Adipocyte (in vitro differentiated cells): ENCODE results near the gene CPAMD8.

ENCODE experiments used
- DNase-seq: peaks from one replicate; pipeline ENCODE4 v3.0.0-alpha.2; 2015; ENCODE audit warnings: low read depth
- H3K27me3 ChIP-seq: replicated peaks from 2 replicates; pipeline ENCODE4 v1.7.0; 2013; ENCODE audit warnings: mild to moderate bottlenecking, low read length, moderate library complexity; ENCODE audit not compliant: control insufficient read depth, insufficient read depth
- H3K36me3 ChIP-seq: 2 replicates; pipeline ENCODE4 v1.7.0; 2013; ENCODE audit warnings: low read length, mild to moderate bottlenecking, moderate library complexity; ENCODE audit not compliant: control insufficient read depth, insufficient read depth, severe bottlenecking
- H3K4me1 ChIP-seq: 2 replicates; pipeline ENCODE4 v1.7.0; 2013; ENCODE audit warnings: mild to moderate bottlenecking, low read length, moderate library complexity; ENCODE audit not compliant: control insufficient read depth, insufficient read depth
- H3K4me3 ChIP-seq: 2 replicates; pipeline ENCODE4 v1.7.0; 2013; ENCODE audit warnings: mild to moderate bottlenecking, low read length, moderate library complexity
- H3K9ac ChIP-seq: 2 replicates; pipeline ENCODE4 v1.7.0; 2013; ENCODE audit warnings: mild to moderate bottlenecking, low read length, moderate library complexity
- H3K9me3 ChIP-seq: 2 replicates; pipeline ENCODE4 v1.7.0; 2013; ENCODE audit warnings: mild to moderate bottlenecking, low read length, moderate library complexity; ENCODE audit not compliant: control insufficient read depth

CPAMD8 gene

DNA sequence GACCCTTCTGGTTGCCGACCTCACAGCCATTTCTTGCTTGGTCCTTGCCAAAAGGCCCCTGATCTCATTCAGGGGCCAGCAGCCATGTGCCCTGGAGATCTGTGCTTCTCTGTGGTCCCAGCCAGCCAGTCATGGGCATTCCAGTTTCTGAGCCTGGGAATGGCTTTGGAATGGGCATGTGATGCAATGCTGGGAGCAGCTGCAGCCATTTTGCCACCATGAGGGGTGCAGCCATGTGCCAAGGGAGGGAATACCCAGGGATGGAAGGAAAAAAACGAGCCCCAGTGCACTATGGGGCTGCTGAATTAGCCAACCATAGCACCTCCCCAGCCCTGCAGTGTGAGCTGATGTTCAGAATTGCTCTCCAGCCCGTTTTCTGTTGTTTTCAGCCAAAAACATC lies 111.5 kb downstream of the CPAMD8 start:
- Histone ChIP-seq H3K9me3 (peaks cover 40% of the 10 kb centered on the region), H3K4me3 (no peak overlapping the region), H3K9ac (no peak overlapping the region), H3K4me1 (no peaks in the 10 kb centered on the region), H3K27me3 (peaks cover 8% of the 10 kb centered on the region), H3K36me3 (no peaks in the 10 kb centered on the region)
- no peak for DNase-seq

- Histone ChIP-seq H3K27me3 (peaks cover 8% of the 10 kb centered on the region), H3K4me1 (no peaks in the 10 kb centered on the region), H3K4me3 (no peak overlapping the region), H3K9me3 (peaks cover 36% of the 10 kb centered on the region), H3K36me3 (no peaks in the 10 kb centered on the region), H3K9ac (no peak overlapping the region)
- no peak for DNase-seq
Observed at GRCh38 chr19:16914421-16914820, 112.2 kb downstream of the CPAMD8 start.

- no peak overlapping the region for H3K4me3 ChIP-seq
- peaks cover 8% of the 10 kb centered on the region for H3K27me3 ChIP-seq
- DNase-seq: no peak
- H3K9me3 ChIP-seq: peaks cover 31% of the 10 kb centered on the region
- H3K36me3 ChIP-seq: no peaks in the 10 kb centered on the region
- no peak overlapping the region for H3K9ac ChIP-seq
- no peaks in the 10 kb centered on the region for H3K4me1 ChIP-seq
Observed at GRCh38 chr19:16912780-16913179, 113.8 kb downstream of the CPAMD8 start.

- no peak overlapping the region for H3K9ac ChIP-seq
- peaks cover 31% of the 10 kb centered on the region for H3K9me3 ChIP-seq
- no peaks in the 10 kb centered on the region for H3K36me3 ChIP-seq
- no peak for DNase-seq
- no peaks in the 10 kb centered on the region for H3K4me1 ChIP-seq
- H3K27me3 ChIP-seq: no peaks in the 10 kb centered on the region
- H3K4me3 ChIP-seq: no peak overlapping the region
Observed at GRCh38 chr19:16911046-16911445, 115.6 kb downstream of the CPAMD8 start.

DNA sequence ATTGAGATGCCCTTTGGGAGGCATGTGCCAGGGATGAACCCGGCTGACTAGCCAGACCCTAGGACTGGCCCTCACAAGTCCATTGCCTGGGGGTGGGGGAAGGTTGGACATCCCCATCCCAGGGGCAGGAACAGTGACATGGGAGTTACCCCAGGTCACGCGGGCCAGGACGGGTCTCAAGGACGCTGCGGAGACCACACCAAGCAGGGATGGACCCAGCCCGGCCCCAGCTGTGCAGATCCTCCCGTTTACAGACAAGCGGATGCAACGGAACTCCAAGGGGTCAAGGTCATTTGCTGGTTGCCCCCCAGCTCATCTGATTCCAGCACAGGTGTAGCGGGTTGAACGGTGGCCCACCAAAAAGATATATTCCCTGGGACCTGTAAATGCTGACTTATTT lies 117.9 kb downstream of the CPAMD8 start:
- no peak overlapping the region for H3K4me3 ChIP-seq
- peaks cover 20% of the 10 kb centered on the region for H3K9me3 ChIP-seq
- no peaks in the 10 kb centered on the region for H3K4me1 ChIP-seq
- H3K9ac ChIP-seq: no peak overlapping the region
- no peaks in the 10 kb centered on the region for H3K36me3 ChIP-seq
- no peak for DNase-seq
- peaks cover 5% of the 10 kb centered on the region for H3K27me3 ChIP-seq

- Histone ChIP-seq H3K4me3 (no peak overlapping the region), H3K36me3 (no peaks in the 10 kb centered on the region)
Observed at GRCh38 chr19:16904599-16904998, 122.0 kb downstream of the CPAMD8 start.

DNA sequence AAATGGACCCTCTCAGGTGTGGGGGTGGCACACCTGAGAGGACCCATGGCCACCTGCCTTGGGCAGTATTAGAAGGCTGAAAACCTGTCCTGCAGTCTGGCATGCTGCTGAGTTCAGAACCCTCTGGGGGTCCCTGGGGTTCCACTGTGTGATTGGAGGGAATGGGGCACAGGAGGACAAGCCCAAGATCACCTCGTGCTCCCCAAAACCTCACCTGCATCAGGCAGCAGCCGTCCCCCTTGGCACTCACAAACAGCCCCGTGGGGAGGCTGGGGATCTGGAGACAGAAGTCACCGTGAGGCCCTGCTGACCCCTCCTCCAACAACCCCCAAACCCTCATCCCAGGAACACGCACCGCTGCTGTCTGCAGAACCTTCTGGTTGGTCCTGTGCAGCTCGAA lies 123.3 kb downstream of the CPAMD8 start:
- no peaks in the 10 kb centered on the region for H3K4me1 ChIP-seq
- H3K9me3 ChIP-seq: no peaks in the 10 kb centered on the region
- H3K9ac ChIP-seq: no peak overlapping the region
- DNase-seq: no peak
- H3K36me3 ChIP-seq: no peaks in the 10 kb centered on the region
- H3K27me3 ChIP-seq: peaks cover 18% of the 10 kb centered on the region
- no peak overlapping the region for H3K4me3 ChIP-seq

More at GRCh38 chr19:16904599-16904998, 122.0 kb downstream of the CPAMD8 start:
- DNase-seq: no peak
- Histone ChIP-seq H3K9ac (no peak overlapping the region), H3K4me1 (no peaks in the 10 kb centered on the region), H3K27me3 (peaks cover 18% of the 10 kb centered on the region), H3K9me3 (no peaks in the 10 kb centered on the region)

- Histone ChIP-seq H3K4me1 (no peaks in the 10 kb centered on the region), H3K27me3 (peaks cover 18% of the 10 kb centered on the region), H3K36me3 (no peaks in the 10 kb centered on the region), H3K9ac (no peak overlapping the region), H3K9me3 (no peaks in the 10 kb centered on the region), H3K4me3 (no peak overlapping the region)
- no peak for DNase-seq
Observed at GRCh38 chr19:16902545-16902944, 124.1 kb downstream of the CPAMD8 start.

GRCh38 chr19:16901491-16902175 lies 125.0 kb downstream of the CPAMD8 start:
- peaks cover 18% of the 10 kb centered on the region for H3K27me3 ChIP-seq
- H3K4me1 ChIP-seq: peaks cover under 1% of the 10 kb centered on the region
- no peaks in the 10 kb centered on the region for H3K9me3 ChIP-seq
- no peaks in the 10 kb centered on the region for H3K36me3 ChIP-seq
- H3K9ac ChIP-seq: no peak overlapping the region
- H3K4me3 ChIP-seq: no peak overlapping the region
- no peak for DNase-seq

DNA sequence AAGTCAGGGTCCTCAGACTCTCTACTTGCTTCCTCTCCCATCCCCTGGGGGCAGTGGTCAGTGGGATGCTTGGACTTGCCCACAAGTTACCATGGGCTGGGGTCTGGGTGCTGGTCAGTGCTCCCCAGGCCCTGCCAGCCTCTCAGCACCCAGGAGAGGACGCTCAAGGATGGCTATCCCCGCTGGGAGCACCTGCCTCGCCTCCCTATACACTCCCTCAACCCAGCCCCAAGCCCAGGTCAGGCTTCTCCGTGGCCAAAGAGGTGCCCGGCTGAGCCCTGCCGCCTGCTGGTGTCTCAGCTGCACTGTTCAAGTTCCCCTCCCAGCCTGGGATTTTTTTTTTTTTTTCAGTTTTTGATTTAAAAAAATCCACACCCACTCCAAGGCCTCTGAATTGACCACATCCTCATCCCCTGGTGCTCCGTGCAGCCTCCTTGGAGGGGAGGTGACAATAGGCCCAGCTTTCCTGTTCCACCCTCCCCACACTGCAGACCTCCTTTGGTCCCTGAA lies 127.0 kb downstream of the CPAMD8 start:
- peak; percentile 51 for DNase-seq
- Histone ChIP-seq H3K27me3 (peaks cover 20% of the 10 kb centered on the region), H3K4me1 (peaks cover 5% of the 10 kb centered on the region), H3K9ac (no peak overlapping the region), H3K4me3 (no peak overlapping the region), H3K9me3 (no peaks in the 10 kb centered on the region), H3K36me3 (no peaks in the 10 kb centered on the region)

DNA sequence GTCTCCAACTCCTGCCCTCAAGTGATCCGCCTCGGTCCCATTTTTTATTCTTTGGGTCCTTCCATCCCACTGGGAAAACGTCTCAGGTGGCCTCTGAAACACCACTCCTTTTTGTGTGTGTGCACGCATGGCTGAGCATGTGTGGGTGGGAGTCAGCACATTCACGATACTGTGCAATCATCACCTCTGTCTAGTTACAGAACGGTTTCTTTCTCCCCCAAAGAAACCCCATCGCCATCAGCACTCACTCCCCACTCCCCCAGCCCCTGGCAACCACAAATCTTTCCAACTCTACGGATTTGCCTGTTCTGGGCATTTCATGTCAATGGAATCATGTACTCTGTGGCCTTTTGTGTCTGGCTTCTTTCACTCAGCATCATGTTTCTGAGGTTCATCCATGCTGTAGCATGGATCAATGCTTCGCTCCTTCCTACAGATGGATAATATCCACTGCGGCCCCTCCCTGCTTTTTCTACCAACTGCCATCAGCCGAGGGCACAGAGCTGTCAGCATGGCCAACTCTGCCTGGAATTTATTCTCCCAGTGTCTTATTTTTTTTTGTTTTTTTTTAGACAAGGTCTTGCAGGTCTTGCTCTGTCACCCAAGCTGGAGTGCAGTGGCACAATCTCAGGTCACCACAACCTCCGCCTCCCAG lies 128.1 kb downstream of the CPAMD8 start:
- H3K9ac ChIP-seq: no peak overlapping the region
- no peaks in the 10 kb centered on the region for H3K36me3 ChIP-seq
- peaks cover 24% of the 10 kb centered on the region for H3K27me3 ChIP-seq
- no peaks in the 10 kb centered on the region for H3K9me3 ChIP-seq
- H3K4me1 ChIP-seq: peaks cover 5% of the 10 kb centered on the region
- DNase-seq: no peak
- no peak overlapping the region for H3K4me3 ChIP-seq
